H1 (cell line): Measurements from ENCODE around the gene STAT1. TPM values are rescaled to one million over a fixed set of nuclear protein-coding genes. Genes with fewer than 3 reads are reported as not detected.

Experiments used
- CTCF ChIA-PET: fragments of 300-600 bp; sonication (Branson Sonifier 250); formaldehyde crosslinking; loops from one replicate; lab custom pipeline; 2021; ENCODE audit not compliant: partially characterized antibody; lab: Charles Lee
- POLR2A ChIA-PET: fragments of 300-600 bp; sonication (Branson Sonifier 250); formaldehyde crosslinking; loops from one replicate; lab custom pipeline; 2021; ENCODE audit warnings: inconsistent platforms; ENCODE audit not compliant: partially characterized antibody; lab: Charles Lee
- DNase-seq, 2 experiments: peaks; one replicate each; pipeline versions ENCODE4 v3.0.0 to v3.0.0-alpha.2; 2010 to 2022; ENCODE audit warnings: low spot score in 2 of 2, low read depth in 1 of 2, mixed read lengths in 1 of 2
- FAIRE-seq: peaks from 2 replicates; lab custom pipeline; 2011; peaks lifted over from hg19 to GRCh38; lab: Jason Lieb, UNC
- H2AFZ ChIP-seq: 2 replicates; pipeline ENCODE4 v1.8.1; 2012; ENCODE audit warnings: low read length, inconsistent platforms
- H2AK5ac ChIP-seq: 2 replicates; pipeline ENCODE4 v1.6.1; 2013; ENCODE audit warnings: low read depth, low read length
- H2BK120ac ChIP-seq: replicated peaks from 2 replicates; pipeline ENCODE3; 2013; ENCODE audit warnings: low read depth, low read length, inconsistent platforms
- H2BK12ac ChIP-seq: 2 replicates; pipeline ENCODE4 v1.6.1; 2013; ENCODE audit warnings: low read depth, low read length
- H2BK15ac ChIP-seq: 2 replicates; pipeline ENCODE4 v1.6.1; 2013; ENCODE audit warnings: low read length
- H2BK20ac ChIP-seq: 2 replicates; pipeline ENCODE4 v1.6.1; 2013; ENCODE audit warnings: low read length
- H2BK5ac ChIP-seq: 2 replicates; pipeline ENCODE4 v1.6.1; 2013; ENCODE audit warnings: low read depth, low read length
- H3K14ac ChIP-seq: 2 replicates; pipeline ENCODE4 v1.6.1; 2013; ENCODE audit warnings: inconsistent platforms; ENCODE audit not compliant: insufficient read length
- H3K18ac ChIP-seq: 2 replicates; pipeline ENCODE4 v1.6.1; 2013; ENCODE audit warnings: low read length; ENCODE audit errors: extremely low read depth
- H3K23ac ChIP-seq: 2 replicates; pipeline ENCODE4 v1.6.1; 2013; ENCODE audit warnings: inconsistent platforms; ENCODE audit not compliant: insufficient read length
- H3K23me2 ChIP-seq: 2 replicates; pipeline ENCODE4 v1.6.1; 2013; ENCODE audit warnings: low read depth, low read length
- H3K27ac ChIP-seq: 2 replicates; pipeline ENCODE4 v1.6.1; 2011; ENCODE audit warnings: low read depth, low read length, inconsistent platforms
- H3K27me3 ChIP-seq, 4 experiments: replicated peaks in 1 of 4; 1 replicate in 1 of 4; 2 replicates in 3 of 4; pipeline versions ENCODE4 v1.6.1 to v1.8.1; 2011 to 2013; ENCODE audit warnings: low read length in 3 of 4, mild to moderate bottlenecking in 3 of 4, inconsistent platforms in 2 of 4, mixed read lengths in 2 of 4, moderate library complexity in 1 of 4; ENCODE audit not compliant: control insufficient read depth in 3 of 4, insufficient read depth in 3 of 4; ENCODE audit errors: extremely low read depth in 1 of 4
- H3K36me3 ChIP-seq, 4 experiments: 2 replicates each; pipeline versions ENCODE4 v1.6.1 to v1.8.1; 2011 to 2013; ENCODE audit warnings: mild to moderate bottlenecking in 4 of 4, low read length in 3 of 4, moderate library complexity in 2 of 4, control low read depth in 1 of 4, inconsistent platforms in 1 of 4; ENCODE audit not compliant: insufficient read depth in 4 of 4, control insufficient read depth in 2 of 4
- H3K4ac ChIP-seq: replicated peaks from 2 replicates; pipeline ENCODE3; 2013; ENCODE audit warnings: low read length, low read depth, mixed read lengths, inconsistent platforms; ENCODE audit not compliant: insufficient read length
- H3K4me1 ChIP-seq, 4 experiments: replicated peaks in 1 of 4; 1 replicate in 1 of 4; 2 replicates in 3 of 4; pipeline versions ENCODE4 v1.6.1 to v1.8.1; 2011 to 2013; ENCODE audit warnings: low read length in 3 of 4, inconsistent platforms in 2 of 4, mixed read lengths in 1 of 4; ENCODE audit not compliant: insufficient read depth in 4 of 4, control insufficient read depth in 3 of 4
- H3K4me2 ChIP-seq, 2 experiments: 2 replicates each; pipeline versions ENCODE4 v1.6.1 to v1.8.1; 2011 to 2013; ENCODE audit warnings: low read depth in 2 of 2, low read length in 2 of 2, control low read depth in 1 of 2, inconsistent platforms in 1 of 2, mild to moderate bottlenecking in 1 of 2; ENCODE audit not compliant: insufficient read depth in 1 of 2
- H3K4me3 ChIP-seq, 4 experiments: fragments of 200-600, 300-600 bp in 1 of 4; sonication (generic), shearing (Covaris generic), sonication (Bioruptor Twin) in 1 of 4; 2 replicates each; pipeline versions ENCODE4 v1.5.1 to v1.8.1; 2011 to 2016; ENCODE audit warnings: low read length in 4 of 4, low read depth in 3 of 4, control low read depth in 2 of 4, inconsistent platforms in 2 of 4, mild to moderate bottlenecking in 2 of 4, mixed read lengths in 1 of 4, moderate library complexity in 1 of 4; ENCODE audit not compliant: insufficient read depth in 2 of 4; ENCODE audit errors: extremely low read depth in 1 of 4
- H3K56ac ChIP-seq: replicated peaks from 2 replicates; pipeline ENCODE3; 2013; ENCODE audit warnings: low read depth, mild to moderate bottlenecking, mixed read lengths, low read length, inconsistent platforms; ENCODE audit not compliant: insufficient read length
- H3K79me1 ChIP-seq: 2 replicates; pipeline ENCODE4 v1.6.1; 2013; ENCODE audit warnings: low read depth, low read length, control low read depth
- H3K79me2 ChIP-seq, 2 experiments: 2 replicates each; pipeline versions ENCODE4 v1.6.1 to v1.8.1; 2012 to 2013; ENCODE audit warnings: low read length in 2 of 2, mild to moderate bottlenecking in 2 of 2, inconsistent platforms in 1 of 2; ENCODE audit not compliant: insufficient read depth in 2 of 2, control insufficient read depth in 1 of 2
- H3K9ac ChIP-seq, 4 experiments: replicated peaks in 1 of 4; 1 replicate in 1 of 4; 2 replicates in 3 of 4; pipeline versions ENCODE4 v1.6.1 to v1.8.1; 2011 to 2013; ENCODE audit warnings: low read depth in 3 of 4, low read length in 3 of 4, control low read depth in 2 of 4, mild to moderate bottlenecking in 2 of 4, moderate library complexity in 2 of 4, inconsistent platforms in 1 of 4; ENCODE audit errors: extremely low read depth in 1 of 4
- H3K9me3 ChIP-seq, 2 experiments: 2 replicates each; pipeline versions ENCODE4 v1.6.1 to v1.8.1; 2012 to 2013; ENCODE audit warnings: mild to moderate bottlenecking in 2 of 2, moderate library complexity in 2 of 2, control low read depth in 1 of 2, inconsistent platforms in 1 of 2, low read depth in 1 of 2, low read length in 1 of 2, mixed read lengths in 1 of 2; ENCODE audit not compliant: insufficient read depth in 2 of 2
- H4K20me1 ChIP-seq, 2 experiments: replicated peaks in 1 of 2; 2 replicates each; pipeline versions ENCODE3 to v1.8.1; 2011 to 2013; ENCODE audit warnings: inconsistent platforms in 2 of 2, low read length in 2 of 2, mild to moderate bottlenecking in 1 of 2; ENCODE audit not compliant: insufficient read depth in 2 of 2, control insufficient read depth in 1 of 2
- H4K5ac ChIP-seq: 2 replicates; pipeline ENCODE4 v1.6.1; 2013; ENCODE audit warnings: low read length, low read depth, mixed read lengths, inconsistent platforms; ENCODE audit not compliant: insufficient read length
- H4K8ac ChIP-seq: 2 replicates; pipeline ENCODE4 v1.8.0; 2013; ENCODE audit warnings: mild to moderate bottlenecking, moderate library complexity, low read length, inconsistent platforms; ENCODE audit not compliant: insufficient read depth; ENCODE audit errors: extremely low read depth
- H4K91ac ChIP-seq: replicated peaks from 2 replicates; pipeline ENCODE3; 2013; ENCODE audit warnings: low read length, mixed read lengths, inconsistent platforms; ENCODE audit not compliant: insufficient read length
- BACH1 ChIP-seq: IDR thresholded peaks from 2 replicates; pipeline ENCODE4 v1.6.1; 2012; ENCODE audit warnings: low read length, improper control_type of control experiment
- EZH2 ChIP-seq: fragments of 200-600 bp; sonication (generic); IDR thresholded peaks from 2 replicates; pipeline ENCODE4 v1.7.1; 2012; ENCODE audit warnings: low read depth, mild to moderate bottlenecking, moderate library complexity, low read length, inconsistent platforms; ENCODE audit not compliant: severe bottlenecking
- FOSL1 ChIP-seq: IDR thresholded peaks from 2 replicates; pipeline ENCODE4 v1.6.1; 2011; ENCODE audit warnings: mild to moderate bottlenecking, low read depth, low read length, moderate library complexity; ENCODE audit not compliant: insufficient read depth
- GABPA ChIP-seq: IDR thresholded peaks from 2 replicates; pipeline ENCODE4 v1.6.1; 2011; ENCODE audit warnings: mild to moderate bottlenecking, low read length, moderate library complexity, borderline replicate concordance; ENCODE audit not compliant: insufficient read depth
- KDM1A ChIP-seq: fragments of 200-600, 300-600 bp; sonication (generic); IDR thresholded peaks from 2 replicates; pipeline ENCODE4 v1.7.1; 2016; ENCODE audit warnings: mild to moderate bottlenecking, low read length, borderline replicate concordance
- RAD21 ChIP-seq, 2 experiments: IDR thresholded peaks in 1 of 2; conservative IDR thresholded peaks in 1 of 2; 2 replicates each; pipeline ENCODE4 v1.6.1; 2011; ENCODE audit warnings: low read depth in 2 of 2, low read length in 2 of 2, improper control_type of control experiment in 1 of 2, inconsistent platforms in 1 of 2, mild to moderate bottlenecking in 1 of 2, moderate library complexity in 1 of 2
- RXRA ChIP-seq: IDR thresholded peaks from 2 replicates; pipeline ENCODE4 v1.6.1; 2011; ENCODE audit warnings: low read depth, mild to moderate bottlenecking, low read length, moderate library complexity; ENCODE audit not compliant: insufficient read depth
- SAP30 ChIP-seq: fragments of 300-600 bp; sonication (generic); IDR thresholded peaks from 2 replicates; pipeline ENCODE4 v1.7.1; 2012; ENCODE audit warnings: low read length, moderate library complexity, mild to moderate bottlenecking, inconsistent platforms; ENCODE audit not compliant: insufficient read depth, insufficient replicate concordance
- SIRT6 ChIP-seq: IDR thresholded peaks from one replicate; pipeline ENCODE4 v1.7.1; 2012; ENCODE audit warnings: low read length, inconsistent platforms
- SIX5 ChIP-seq: IDR thresholded peaks from 2 replicates; pipeline ENCODE4 v1.6.1; 2011; ENCODE audit warnings: mild to moderate bottlenecking, low read depth, low read length
- SP4 ChIP-seq: IDR thresholded peaks from 2 replicates; pipeline ENCODE4 v1.6.1; 2012; ENCODE audit warnings: low read length, inconsistent platforms
- TAF7 ChIP-seq: optimal IDR thresholded peaks from 2 replicates; pipeline ENCODE3; 2011; ENCODE audit warnings: low read depth, mild to moderate bottlenecking, inconsistent platforms, low read length, moderate library complexity, borderline replicate concordance
- USF2 ChIP-seq: IDR thresholded peaks from 2 replicates; pipeline ENCODE4 v1.6.1; 2011; ENCODE audit warnings: low read length, improper control_type of control experiment
- WGBS, 2 experiments: shearing (Covaris generic) in 1 of 2; methylation state at CpG; one replicate each; pipeline versions ENCODE4 v1.1.6 to v1.1.7; 2013 to 2015; ENCODE audit warnings: low lambda C conversion rate in 2 of 2, mixed read lengths in 2 of 2, inconsistent platforms in 1 of 2, low coverage in 1 of 2, missing lambda C conversion rate in 1 of 2; ENCODE audit not compliant: insufficient replicate concordance in 2 of 2, insufficient coverage in 1 of 2, insufficient read length in 1 of 2; ENCODE audit errors: extremely low coverage in 1 of 2, missing lambda C conversion rate in 1 of 2; 5-methylcytosine and 5-hydroxymethylcytosine counted together
- polyA plus RNA-seq, 7 experiments: library from polyadenylated mRNA; depleted of rRNA in 3 of 7; stranded (reverse) in 5 of 7; unstranded in 2 of 7; fragments of >200 nt in 5 of 7; fragments of 200-250 nt in 2 of 7; gene quantifications; 1 replicate in 5 of 7; 2 replicates in 1 of 7; 4 replicates in 1 of 7; pipeline versions ENCODE4 v1.2.1 to v1.2.3, GENCODE V29; 2011 to 2013; ENCODE audit warnings: missing spikeins in 2 of 7, mixed read lengths in 2 of 7
- total RNA-seq: library from RNA; stranded (reverse); fragmentation: NEBNext Ultra II Directional; extraction: Animal tissue kit (Norgen Biotek cat#: 25700); gene quantifications from 2 replicates; pipeline ENCODE4 v1.2.1, GENCODE V29; 2021

Gene STAT1
- total and polyA plus RNA-seq, 2 of the 8 experiments (the other 6 are each of a cell fraction or from before 2014, with no cell fraction given): 20.3 to 43.0 TPM

- Histone ChIP-seq H2BK20ac (no peak overlapping the region), H3K56ac (no peak overlapping the region), H3K23me2 (no peaks in the 10 kb centered on the region), H3K4me2 (no peak overlapping the region), H2BK15ac (no peak overlapping the region), H3K79me2 (no peaks in the 10 kb centered on the region), H3K4me3 (no peak overlapping the region), H2BK120ac (no peak overlapping the region), H3K27ac (no peak overlapping the region), H2BK12ac (no peak overlapping the region), H2AK5ac (no peak overlapping the region), H2BK5ac (no peak overlapping the region), H4K91ac (no peak overlapping the region), H3K36me3 (no peaks in the 10 kb centered on the region), H4K8ac (no peak overlapping the region), H3K79me1 (no peaks in the 10 kb centered on the region), H3K18ac (no peak overlapping the region), H3K27me3 (no peaks in the 10 kb centered on the region), H3K9me3 (no peaks in the 10 kb centered on the region), H3K4ac (no peak overlapping the region), H3K4me1 (no peaks in the 10 kb centered on the region), H4K20me1 (no peaks in the 10 kb centered on the region), H3K23ac (no peak overlapping the region), H4K5ac (no peak overlapping the region), H3K14ac (no peak overlapping the region), H2AFZ (no peak overlapping the region), H3K9ac (no peak overlapping the region)
- DNase-seq: no peak
- ChIA-PET POLR2A (no interaction called here), CTCF (interaction anchor here (1.0 to 3.0 kb wide), 3 partner anchors 15 to 256 kb away, joined by 3 to 17 read pairs (median 4); no protein-coding TSS in a partner anchor)
- no peak for FAIRE-seq
- WGBS, 2 experiments: 84% methylated on average over 2 of the region's 2 CpGs; no CpG with 5 or more reads in 1 of the 2 experiments
- no peak for TF ChIP-seq GABPA
- TF ChIP-seq EZH2: no peak
- no peak for TF ChIP-seq RAD21 (IDR thresholded peaks at IDR 0.05 in 1 of 2, conservative IDR thresholded peaks at IDR 0.05 in 1 of 2; ENCODE audit: low read depth in 2 of 2, low read length in 2 of 2)
- TF ChIP-seq FOSL1: no peak
- no peak for TF ChIP-seq TAF7
- no peak for TF ChIP-seq USF2
- no peak for TF ChIP-seq SAP30
- no peak for TF ChIP-seq SP4
- no peak for TF ChIP-seq RXRA
- no peak for TF ChIP-seq SIX5
- TF ChIP-seq BACH1: no peak
- TF ChIP-seq KDM1A: no peak
- no peak for TF ChIP-seq SIRT6
Measured at GRCh38 chr2:191036363-191036762, 22.4 kb upstream of the STAT1 start.
